ENCODE measurements around the gene MORN1.

Gene MORN1

DNA sequence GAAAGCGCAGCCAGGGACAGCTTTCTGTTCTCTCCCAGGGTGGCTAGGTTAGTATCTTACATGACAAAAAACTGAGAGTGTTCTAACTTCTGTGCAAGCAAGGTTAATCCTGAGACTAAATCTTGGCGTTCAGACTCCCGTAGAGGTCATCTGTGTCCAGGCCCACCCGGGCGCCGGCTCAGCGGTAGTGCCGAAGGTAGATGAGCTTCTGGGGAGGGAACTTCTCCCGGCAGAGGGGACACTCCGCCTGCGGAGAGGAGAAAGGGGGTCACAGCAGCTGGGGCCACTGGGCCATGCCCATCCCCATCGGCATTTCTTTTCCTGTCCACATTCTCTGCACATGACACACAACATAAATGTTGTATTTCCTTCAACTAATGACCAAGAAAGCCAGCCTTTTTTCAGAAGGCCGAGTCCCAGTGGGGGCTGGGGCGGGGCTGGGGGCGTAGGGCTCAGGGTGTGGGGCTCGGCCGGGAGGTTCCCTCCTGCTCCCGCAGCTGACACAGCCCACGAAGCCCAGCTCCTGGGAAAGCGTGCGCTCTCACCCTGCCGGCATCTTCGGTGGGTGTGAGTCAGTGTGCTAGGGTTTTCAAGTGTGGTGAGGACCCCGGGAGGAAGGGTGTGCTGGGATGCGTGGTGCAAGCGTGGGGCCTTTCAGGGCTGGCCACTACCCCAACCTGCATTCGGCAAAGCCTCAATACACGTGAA, 14.4 kb upstream of the MORN1 start:
- DNase-seq (ENCODE audit: low read depth in 1 of 2, low spot score in 1 of 2): no peak

GRCh38 chr1:2404890-2405511, 13.6 kb upstream of the MORN1 start:
- DNase-seq (ENCODE audit: low read depth in 1 of 2, low spot score in 1 of 2): no peak

DNA sequence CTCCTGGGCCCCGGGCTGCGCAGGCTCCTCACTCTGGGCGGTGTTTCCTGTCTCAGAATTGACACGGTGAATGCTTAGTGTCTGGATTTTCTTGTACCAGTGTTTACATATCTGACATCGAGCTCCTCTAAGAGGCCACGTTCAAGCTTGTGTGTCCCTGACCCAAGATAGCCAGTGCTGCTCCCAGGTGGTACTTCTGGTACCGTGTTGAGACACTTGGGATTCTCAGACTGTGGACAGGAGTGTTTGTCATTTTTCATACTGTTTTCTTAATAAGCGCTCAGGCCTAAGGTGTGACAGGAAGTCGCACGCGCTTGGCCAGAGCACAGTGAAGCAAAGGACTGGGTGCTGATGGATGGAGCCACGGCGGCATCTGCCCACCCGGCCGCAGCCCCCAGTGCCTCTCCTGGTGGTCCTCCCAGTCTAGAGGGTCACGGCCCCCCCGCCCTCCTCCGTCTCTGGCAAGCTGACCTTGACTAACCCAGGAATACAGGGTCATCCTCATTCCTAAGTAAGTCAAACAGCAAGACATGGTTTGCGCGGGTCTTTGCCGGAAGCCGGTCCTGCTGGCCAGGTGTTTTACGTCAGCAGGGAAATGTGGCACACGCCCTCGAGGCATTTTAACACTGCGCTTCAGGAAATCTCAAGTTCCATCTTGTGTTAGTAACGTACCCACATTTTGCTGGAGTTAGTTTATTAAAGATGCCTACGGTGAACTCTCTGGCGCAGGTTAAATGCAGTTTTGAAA, 13.0 kb upstream of the MORN1 start:
- DNase-seq (ENCODE audit: low read depth in 1 of 2, low spot score in 1 of 2): no peak

GRCh38 chr1:2403273-2403672, 11.9 kb upstream of the MORN1 start:
- no peak for DNase-seq (ENCODE audit: low read depth in 1 of 2, low spot score in 1 of 2)

DNA sequence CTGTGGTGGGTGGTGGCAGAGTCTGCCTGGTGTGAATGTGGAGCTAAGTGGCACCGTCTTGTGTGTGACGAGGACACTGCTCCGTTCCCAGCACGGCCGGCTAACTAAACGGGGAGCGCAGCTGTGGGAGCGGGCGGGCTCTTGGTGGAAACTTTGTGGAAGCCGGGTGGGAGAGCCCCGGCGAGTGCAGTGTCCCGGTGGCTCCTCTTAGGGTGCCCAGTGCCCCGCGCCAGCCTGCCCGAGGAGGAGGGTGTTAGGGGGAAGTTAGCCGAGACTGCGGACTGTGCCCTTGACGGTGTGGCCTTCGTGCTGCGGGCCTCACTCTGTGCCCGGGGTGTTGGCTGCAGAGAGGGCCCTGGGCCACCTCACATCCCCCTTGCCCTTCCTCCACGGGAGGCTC, 11.1 kb upstream of the MORN1 start:
- no peak for DNase-seq (ENCODE audit: low read depth in 1 of 2, low spot score in 1 of 2)

DNA sequence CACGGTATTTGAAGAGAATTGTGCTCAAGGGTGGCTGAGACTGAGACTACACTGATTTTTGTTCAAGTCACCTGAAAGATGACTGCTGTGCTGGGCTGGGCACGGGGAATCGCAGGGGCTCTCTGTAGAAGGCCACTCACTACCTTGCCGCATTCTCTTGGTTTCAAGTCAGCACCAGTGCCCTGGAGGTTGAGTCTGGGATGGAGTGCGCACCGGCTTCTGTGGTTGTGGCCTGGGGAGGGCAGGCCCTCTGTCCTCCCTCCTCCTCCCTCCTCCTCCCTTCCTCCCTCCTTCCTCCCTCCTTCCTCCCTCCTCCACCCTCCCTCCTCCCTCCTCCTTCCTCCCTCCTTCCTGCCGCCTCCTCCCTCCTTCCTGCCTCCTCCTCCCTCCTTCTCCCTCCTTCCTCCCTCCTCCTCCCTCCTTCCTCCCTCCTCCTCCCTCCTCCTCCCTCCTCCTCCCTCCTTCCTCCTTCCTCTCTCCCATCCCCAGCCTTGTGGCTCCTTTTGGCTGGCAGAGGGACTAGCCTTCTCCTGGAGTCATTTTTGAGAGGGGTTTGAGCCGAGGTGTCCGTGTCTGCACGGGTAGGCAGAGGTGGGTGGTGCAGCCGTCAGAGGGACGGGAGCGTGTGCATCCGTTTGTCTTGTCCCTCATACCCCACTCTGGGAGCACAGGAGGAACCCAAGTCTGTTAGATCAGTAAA, 9.7 kb upstream of the MORN1 start:
- DNase-seq (ENCODE audit: low read depth in 1 of 2, low spot score in 1 of 2): no peak

DNA sequence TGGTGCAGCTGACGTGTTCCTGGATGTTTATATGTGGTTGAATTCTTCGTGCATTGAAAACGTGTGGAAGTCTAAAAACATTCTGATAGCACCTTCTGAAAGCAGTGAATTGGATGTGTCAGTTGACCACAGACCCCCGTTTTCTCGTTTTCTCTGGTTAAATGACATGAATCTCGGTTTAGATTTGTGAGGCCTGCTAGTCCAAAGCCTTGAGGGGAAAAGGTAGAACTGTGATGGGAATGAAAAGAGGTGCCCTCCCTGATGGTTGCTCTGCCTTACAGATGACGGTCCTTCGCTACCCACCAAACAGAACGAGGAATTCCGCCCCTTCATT, 9.2 kb upstream of the MORN1 start:
- no peak for DNase-seq (ENCODE audit: low read depth in 1 of 2, low spot score in 1 of 2)

- DNase-seq (ENCODE audit: low read depth in 1 of 2, low spot score in 1 of 2): no peak
Measured at GRCh38 chr1:2399890-2400575, 8.7 kb upstream of the MORN1 start.

- DNase-seq (ENCODE audit: low read depth in 1 of 2, low spot score in 1 of 2): no peak
Measured at GRCh38 chr1:2398871-2399270, 7.5 kb upstream of the MORN1 start.

DNA sequence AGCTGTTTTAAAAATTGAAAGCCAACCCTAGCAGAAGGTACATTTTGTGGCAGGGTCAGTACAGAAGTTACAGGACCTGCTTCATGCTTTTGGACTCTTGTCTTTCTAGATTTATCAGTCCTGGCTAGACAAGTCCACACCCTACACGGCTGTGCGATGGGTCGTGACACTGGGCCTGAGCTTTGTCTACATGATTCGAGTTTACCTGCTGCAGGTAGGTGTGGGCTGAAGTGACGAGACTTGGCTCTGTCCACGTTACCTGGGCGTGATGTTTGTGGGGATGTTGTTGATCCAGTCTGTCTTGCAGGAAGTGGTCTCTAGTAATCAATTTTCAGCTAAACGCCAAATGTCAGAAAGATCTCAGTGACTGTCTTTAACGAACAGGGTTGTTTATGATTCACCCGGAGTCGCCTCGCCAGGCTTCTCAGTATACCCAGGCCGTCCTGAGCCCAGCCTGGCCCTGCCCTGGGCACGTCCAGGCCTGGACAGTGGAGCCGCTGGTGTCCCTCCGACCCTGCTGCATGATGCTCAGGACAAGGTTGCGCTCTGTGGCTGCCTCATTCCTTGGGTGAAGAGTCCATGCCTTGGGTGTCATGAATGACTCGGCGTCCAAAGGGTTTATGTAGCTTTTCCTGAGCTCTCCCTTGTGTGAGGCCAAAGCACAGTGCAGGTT, 5.8 kb upstream of the MORN1 start:
- no peak for DNase-seq (ENCODE audit: low read depth in 1 of 2, low spot score in 1 of 2)

- DNase-seq (ENCODE audit: low read depth in 1 of 2, low spot score in 1 of 2): no peak
Measured at GRCh38 chr1:2396476-2396875, 5.1 kb upstream of the MORN1 start.

DNA sequence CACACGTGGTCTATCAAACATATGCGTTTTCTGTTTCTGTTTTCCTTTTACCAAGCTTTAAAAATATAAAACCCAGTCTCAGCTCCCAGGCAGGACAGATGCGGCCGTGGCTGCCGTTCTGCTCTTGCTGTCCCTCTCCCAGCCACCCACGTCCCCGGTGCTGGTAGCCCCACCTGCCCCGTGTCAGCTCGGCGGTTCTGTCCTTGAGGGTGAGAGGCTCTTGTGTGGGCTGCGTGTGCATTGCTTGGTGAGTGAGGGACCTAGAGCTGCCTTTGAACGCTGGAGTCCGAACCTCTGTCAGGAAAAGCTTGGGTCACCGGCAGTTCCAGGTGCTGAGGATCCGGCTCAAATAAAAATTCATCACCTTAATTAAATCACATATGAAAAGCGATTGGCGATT, 4.7 kb upstream of the MORN1 start:
- DNase-seq (ENCODE audit: low read depth in 1 of 2, low spot score in 1 of 2): no peak

DNA sequence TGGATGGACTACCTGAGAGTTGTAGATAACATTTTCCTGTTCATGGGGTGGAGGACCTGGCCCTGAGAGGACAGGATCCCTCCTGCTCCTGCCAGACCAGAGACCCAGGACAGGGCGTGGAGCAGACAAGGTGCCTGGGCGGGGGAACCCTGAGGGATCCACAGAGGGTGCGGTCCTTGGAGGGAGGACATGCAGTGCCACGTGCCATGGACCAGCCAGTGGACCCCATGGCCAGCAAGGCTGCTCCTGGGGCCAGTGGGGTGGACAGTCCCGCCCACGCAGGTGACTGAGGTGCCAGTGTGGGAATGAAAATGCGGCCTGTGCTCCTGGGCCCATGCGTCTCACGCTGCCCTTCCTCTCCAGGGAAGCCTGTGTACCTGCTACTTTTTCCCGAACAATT, 3.9 kb upstream of the MORN1 start:
- no peak for DNase-seq (ENCODE audit: low read depth in 1 of 2, low spot score in 1 of 2)

- no peak for DNase-seq (ENCODE audit: low read depth in 1 of 2, low spot score in 1 of 2)
Measured at GRCh38 chr1:2394761-2395160, 3.4 kb upstream of the MORN1 start.

- DNase-seq (ENCODE audit: low read depth in 1 of 2, low spot score in 1 of 2): no peak
Measured at GRCh38 chr1:2394220-2394619, 2.9 kb upstream of the MORN1 start.

DNA sequence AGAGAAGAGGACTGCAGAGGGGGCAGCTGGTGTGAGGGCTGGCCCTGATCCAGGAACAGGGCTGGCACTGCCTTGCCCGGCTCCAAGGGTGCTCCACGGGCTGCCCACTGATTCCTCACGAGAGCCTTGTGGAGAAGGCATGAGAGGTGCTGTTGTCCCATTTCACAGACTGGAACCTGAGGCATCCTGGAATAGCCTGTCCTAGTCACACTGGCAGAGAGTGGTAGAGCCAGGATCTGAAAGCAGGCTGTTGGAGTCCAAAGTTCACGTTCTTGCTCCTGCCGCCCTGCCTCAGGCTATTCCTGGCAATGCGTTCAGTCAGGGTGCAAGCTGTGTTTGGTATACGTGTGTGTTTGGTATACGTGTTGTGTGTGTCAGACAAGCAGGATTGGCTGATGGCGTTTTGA, 2.1 kb upstream of the MORN1 start:
- no peak for DNase-seq (ENCODE audit: low read depth in 1 of 2, low spot score in 1 of 2)

DNA sequence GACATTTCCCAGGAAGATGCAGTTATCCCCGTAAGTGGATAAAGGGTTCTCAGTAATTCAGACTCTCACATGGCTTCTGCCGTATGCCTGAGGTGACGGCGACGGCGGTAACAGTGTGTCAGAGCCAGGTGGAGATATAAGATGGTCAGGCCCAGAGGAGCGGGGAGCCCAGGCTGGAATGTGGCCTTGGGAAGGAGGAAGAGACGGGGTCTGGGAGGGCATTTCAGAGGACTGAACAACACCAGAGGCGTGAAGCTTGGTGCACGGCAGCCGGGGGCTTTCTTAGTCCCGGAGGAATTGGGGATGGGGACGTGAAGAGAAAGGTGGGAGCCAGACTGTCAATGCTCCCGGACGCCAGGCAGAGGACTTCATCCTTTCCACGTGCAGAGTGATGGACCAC, 1.3 kb upstream of the MORN1 start:
- no peak for DNase-seq (ENCODE audit: low read depth in 1 of 2, low spot score in 1 of 2)

DNA sequence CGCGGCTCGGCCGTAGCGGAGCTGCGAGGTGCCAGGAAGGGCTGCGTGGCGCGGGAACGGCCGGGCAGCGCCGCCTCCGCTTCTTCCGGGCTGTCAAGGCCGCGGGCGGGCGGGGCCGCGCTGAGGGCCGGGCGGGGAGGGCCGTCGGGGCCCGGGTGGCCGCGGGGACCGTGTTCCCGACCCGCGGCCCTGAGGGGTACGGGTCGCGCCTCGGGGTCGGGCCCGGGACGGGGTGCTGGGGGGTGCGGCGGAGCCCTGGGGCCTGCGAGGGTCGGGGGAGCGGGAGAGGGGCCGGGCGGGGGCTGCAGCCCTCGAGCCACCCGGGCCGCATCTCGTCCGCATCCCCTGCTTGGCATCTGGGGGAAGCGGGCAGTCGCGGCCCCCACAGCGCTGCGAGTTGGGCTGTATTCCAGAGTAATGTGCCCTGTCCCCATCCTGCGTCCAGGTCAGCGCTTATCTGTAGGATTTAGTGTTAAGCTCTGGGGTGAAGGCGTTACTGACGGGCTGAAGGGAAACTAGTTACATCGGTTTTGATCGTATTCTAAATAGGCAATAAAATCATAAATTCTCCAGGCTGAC, 666 bp upstream of the MORN1 start:
- no peak for DNase-seq (ENCODE audit: low read depth in 1 of 2, low spot score in 1 of 2)

DNA sequence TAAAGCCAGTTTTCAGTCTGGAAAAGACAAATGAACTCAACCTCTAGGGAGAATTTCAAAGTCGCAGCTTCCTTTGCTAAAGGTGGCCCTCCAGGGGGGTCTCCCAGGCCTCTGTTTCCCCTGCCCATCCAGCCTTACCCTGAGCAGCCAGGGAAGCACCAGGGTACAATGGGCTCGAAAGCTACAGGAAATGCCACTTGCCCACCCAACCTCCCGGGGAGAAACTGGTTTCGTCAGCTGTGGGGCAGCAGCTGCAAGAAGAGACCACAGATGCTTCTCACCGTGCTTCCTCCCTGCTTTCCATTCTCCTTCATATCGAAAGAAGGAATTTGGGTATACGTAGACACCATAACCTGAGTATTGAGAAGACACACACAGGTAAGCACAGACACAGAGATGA, 1.7 kb downstream of the MORN1 start:
- DNase-seq (ENCODE audit: low read depth in 1 of 2, low spot score in 1 of 2): no peak
